Measurements from ENCODE around the gene SPARCL1.
"Not testable (repeated sequence)": the region's sequence is repeated elsewhere in the genome, so short reads cannot be mapped to it uniquely, and the experiment has no call there.

Gene SPARCL1

GRCh38 chr4:87529187-87529586, at the start of gene SPARCL1:
Gene SPARCL1, minus strand, starts transcription at chr4:87529376. Its CDS starts 29,802 bp downstream, at chr4:87499574.
- ChIA-PET POLR2A (no interaction called here), CTCF (interaction anchor here (1.5 kb wide), 1 partner anchor 15 kb away, joined by 3 read pairs; no protein-coding TSS in a partner anchor)
- no peak for DNase-seq (ENCODE audit: low read depth, low spot score)

GRCh38 chr4:87575983-87576382, 46.8 kb upstream of the SPARCL1 start:
- H3K4me3 ChIP-seq (ENCODE audit: low read depth, low read length), result no peak overlapping the region
- CTCF ChIA-PET, result no interaction called here
- no peak for DNase-seq (ENCODE audit: low read depth, low spot score)
- no peak for TF ChIP-seq CTCF (IDR thresholded peaks at IDR 0.05; ENCODE audit: insufficient read depth, low read length, missing control alignments)
- POLR2A ChIA-PET, result no interaction called here

More at GRCh38 chr4:87529187-87529586, at the start of gene SPARCL1:
- TF ChIP-seq CTCF (IDR thresholded peaks at IDR 0.05; ENCODE audit: insufficient read depth, low read length, missing control alignments), result no peak
- H3K4me3 ChIP-seq (ENCODE audit: low read depth, low read length), result no peak within 1 kb of the TSS

GRCh38 chr4:87575408-87575807, 46.2 kb upstream of the SPARCL1 start:
- CTCF ChIA-PET, result no interaction called here
- POLR2A ChIA-PET, result no interaction called here

GRCh38 chr4:87574996-87575395, 45.8 kb upstream of the SPARCL1 start:
- CTCF ChIA-PET, result no interaction called here
- no peak for TF ChIP-seq CTCF (IDR thresholded peaks at IDR 0.05; ENCODE audit: insufficient read depth, low read length, missing control alignments)
- no peak overlapping the region for H3K4me3 ChIP-seq (ENCODE audit: low read depth, low read length)
- POLR2A ChIA-PET, result no interaction called here
- no peak for DNase-seq (ENCODE audit: low read depth, low spot score)

More at GRCh38 chr4:87575408-87575807, 46.2 kb upstream of the SPARCL1 start:
- H3K4me3 ChIP-seq (ENCODE audit: low read depth, low read length), result no peak overlapping the region
- no peak for TF ChIP-seq CTCF (IDR thresholded peaks at IDR 0.05; ENCODE audit: insufficient read depth, low read length, missing control alignments)
- no peak for DNase-seq (ENCODE audit: low read depth, low spot score)

- CTCF ChIA-PET; H3K4me3 ChIP-seq (ENCODE audit: low read depth, low read length); POLR2A ChIA-PET; DNase-seq (ENCODE audit: low read depth, low spot score): not testable (repeated sequence)
Observed at GRCh38 chr4:87574376-87574775, 45.2 kb upstream of the SPARCL1 start.

- H3K4me3 ChIP-seq (ENCODE audit: low read depth, low read length), result no peak overlapping the region
- no peak for TF ChIP-seq CTCF (IDR thresholded peaks at IDR 0.05; ENCODE audit: insufficient read depth, low read length, missing control alignments)
- POLR2A ChIA-PET, result no interaction called here
- DNase-seq (ENCODE audit: low read depth, low spot score), result no peak
- CTCF ChIA-PET, result no interaction called here
Observed at GRCh38 chr4:87570290-87570805, 41.2 kb upstream of the SPARCL1 start.

- DNase-seq (ENCODE audit: low read depth, low spot score), result no peak
- ChIA-PET POLR2A (no interaction called here), CTCF (no interaction called here)
- no peak overlapping the region for H3K4me3 ChIP-seq (ENCODE audit: low read depth, low read length)
- no peak for TF ChIP-seq CTCF (IDR thresholded peaks at IDR 0.05; ENCODE audit: insufficient read depth, low read length, missing control alignments)
Observed at GRCh38 chr4:87567191-87567590, 38.0 kb upstream of the SPARCL1 start.
